Measurements from ENCODE around the gene CASKIN1.

The CASKIN1 gene

GRCh38 chr16:2173916-2174315 lies 22.5 kb downstream of the CASKIN1 start:
- no peak for DNase-seq

- no peak for DNase-seq
Observed at GRCh38 chr16:2173366-2173765, 23.0 kb downstream of the CASKIN1 start.

DNA sequence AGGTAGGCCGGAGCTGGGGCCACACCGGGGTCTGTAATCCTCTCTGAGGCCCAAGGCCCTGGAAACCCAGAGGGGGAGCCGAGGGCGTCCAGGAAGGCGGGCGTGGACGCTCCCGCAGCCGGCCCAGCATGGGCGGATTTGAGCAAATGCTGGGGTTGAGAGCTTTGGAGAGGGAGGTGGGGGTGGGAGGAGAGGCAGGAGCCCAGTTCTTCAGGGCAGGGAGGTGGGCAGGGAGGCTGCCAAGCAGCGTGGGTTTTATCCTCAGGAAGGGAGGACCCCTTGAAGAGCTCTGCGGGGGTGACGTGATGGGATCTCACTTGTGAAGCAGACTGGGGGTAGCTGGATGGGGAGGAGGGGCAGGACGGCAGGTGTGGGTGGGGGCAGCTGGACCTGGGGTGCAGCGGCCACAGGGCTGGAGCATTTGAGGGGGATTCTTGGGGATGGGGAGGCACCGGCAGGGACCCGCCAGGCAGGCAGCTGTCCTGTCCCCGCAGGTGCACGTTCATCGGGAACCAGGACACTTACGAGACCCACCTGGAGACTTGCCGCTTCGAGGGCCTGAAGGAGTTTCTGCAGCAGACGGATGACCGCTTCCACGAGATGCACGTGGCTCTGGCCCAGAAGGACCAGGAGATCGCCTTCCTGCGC lies 23.6 kb downstream of the CASKIN1 start:
- DNase-seq: no peak

- DNase-seq: no peak
Observed at GRCh38 chr16:2171601-2172178, 24.7 kb downstream of the CASKIN1 start.

DNA sequence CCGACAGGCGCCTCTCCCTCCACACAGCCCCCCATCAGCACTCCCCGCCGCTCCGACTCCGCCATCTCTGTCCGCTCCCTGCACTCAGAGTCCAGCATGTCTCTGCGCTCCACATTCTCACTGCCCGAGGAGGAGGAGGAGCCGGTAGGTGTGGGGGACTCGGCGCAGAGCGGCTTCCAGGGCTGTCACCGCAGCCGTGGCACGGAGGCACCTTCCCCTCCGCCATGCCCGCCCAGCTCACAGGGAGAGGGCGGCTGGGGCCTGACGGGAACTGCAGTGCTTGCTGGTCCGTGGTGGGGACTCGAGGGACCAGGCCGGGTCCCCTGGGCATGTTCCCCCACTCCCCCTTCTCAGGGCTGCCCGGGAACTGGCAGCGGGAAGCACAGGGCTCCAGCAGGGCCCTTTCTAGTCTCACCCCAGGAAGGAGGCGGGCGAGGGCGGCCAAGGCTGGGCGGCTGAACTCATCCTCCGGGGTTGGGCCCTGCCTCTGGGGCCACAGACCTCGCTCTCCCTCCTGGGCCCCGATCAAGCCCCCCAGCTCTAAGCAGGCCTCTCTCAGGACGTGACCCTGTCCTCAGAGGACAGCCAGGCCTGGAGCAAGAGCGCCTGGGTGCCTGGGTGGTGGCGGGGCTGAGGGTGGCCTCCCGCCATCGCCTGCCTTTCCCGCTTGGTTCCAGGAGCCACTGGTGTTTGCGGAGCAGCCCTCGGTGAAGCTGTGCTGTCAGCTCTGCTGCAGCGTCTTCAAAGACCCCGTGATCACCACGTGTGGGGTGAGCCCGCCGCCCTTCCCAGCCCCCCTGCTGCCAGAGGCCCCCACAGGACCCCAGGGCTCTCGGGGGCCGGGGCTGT lies 25.6 kb downstream of the CASKIN1 start:
- DNase-seq: no peak

DNA sequence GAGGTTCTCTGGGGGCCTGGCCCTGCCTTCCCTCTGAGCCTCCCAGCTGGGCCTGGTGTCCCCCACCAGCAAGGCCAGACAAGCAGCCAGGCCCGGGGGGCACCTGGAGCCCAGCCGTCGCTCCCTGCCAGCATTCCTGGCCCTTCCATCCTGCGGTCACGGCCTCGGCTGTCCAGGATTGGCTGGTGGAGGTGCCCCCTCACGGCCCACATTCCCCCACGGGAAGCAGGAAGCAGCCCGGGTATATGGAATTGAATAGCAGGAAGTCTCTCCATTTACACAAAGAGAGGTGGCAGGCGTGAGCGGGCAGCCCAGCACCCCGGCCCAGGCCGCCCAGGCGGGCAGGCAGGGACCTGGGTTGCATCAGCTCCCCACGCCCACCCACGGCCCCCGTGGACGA lies 26.3 kb downstream of the CASKIN1 start:
- no peak for DNase-seq

DNA sequence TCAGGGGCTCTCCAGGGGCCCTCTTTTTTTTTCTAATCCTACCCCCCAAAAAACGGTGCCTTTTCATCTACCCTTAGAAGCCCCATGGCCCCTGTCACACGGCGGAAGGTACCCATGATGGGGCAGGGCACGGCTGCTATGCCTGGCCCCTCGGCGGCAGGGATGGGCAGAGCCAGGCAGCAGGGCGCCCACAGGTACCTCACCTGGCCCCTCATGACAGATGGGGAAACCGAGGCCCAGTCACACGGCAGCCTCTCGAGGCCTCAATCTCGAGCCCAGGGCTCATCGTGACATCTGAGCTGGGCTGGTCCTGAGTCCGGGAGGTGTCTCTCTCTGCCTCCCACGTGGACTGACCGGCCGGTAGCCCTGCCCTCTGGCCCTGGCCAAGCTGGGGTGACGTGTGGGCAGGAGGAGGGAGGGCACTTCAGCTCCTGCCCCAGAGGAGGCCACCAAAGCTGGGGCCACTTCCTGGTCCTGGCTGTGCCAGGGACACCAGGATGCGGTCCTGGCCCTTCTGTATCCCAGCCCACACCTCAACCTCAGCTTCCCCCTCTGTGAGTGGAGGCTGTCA lies 29.3 kb downstream of the CASKIN1 start:
- no peak for DNase-seq

- no peak for DNase-seq
Observed at GRCh38 chr16:2166263-2167067, 29.9 kb downstream of the CASKIN1 start.

DNA sequence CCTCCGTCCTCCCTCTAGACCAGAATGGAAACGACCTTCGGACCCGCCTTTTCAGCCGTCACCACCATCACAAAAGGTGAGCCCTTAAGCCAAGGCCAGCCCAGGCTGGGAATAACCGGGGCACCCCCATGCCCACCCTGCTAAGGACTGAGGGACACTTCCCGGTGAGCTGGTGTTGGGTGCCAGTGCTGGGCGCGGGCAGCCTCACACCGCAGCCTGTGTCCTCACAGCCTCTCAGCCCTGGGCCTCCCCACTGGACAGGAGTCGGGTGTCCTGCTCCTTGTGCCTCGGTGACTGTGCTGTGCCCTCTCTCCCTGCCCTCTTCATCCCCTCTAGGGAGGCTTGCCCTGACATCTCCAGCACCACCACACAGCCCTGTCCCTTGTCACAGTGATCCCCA lies 30.5 kb downstream of the CASKIN1 start:
- DNase-seq: no peak

GRCh38 chr16:2163211-2163881 lies 33.1 kb downstream of the CASKIN1 start:
- DNase-seq: no peak

DNA sequence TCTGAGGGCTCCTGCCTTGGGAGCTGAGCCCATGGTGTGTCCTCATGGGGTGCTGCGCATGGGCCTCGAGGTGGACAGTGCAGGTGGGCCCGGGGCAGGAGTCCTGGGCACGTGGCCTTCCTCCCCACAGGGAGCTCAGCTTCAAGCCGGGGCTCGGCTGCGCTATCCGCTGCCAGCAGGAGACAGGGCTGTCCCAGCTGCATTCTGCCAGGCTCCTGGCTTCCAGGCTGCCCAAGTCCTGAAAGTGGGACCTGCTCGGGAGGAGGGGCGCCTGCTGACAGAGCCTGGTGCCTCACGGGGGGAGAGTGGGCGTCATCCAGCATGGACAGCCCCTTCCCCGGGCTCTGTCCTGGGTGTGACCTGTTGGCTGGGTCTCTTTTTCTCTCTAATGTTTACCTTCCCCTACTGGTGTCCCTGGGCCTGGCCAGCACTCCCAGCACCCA lies 33.7 kb downstream of the CASKIN1 start:
- no peak for DNase-seq

DNA sequence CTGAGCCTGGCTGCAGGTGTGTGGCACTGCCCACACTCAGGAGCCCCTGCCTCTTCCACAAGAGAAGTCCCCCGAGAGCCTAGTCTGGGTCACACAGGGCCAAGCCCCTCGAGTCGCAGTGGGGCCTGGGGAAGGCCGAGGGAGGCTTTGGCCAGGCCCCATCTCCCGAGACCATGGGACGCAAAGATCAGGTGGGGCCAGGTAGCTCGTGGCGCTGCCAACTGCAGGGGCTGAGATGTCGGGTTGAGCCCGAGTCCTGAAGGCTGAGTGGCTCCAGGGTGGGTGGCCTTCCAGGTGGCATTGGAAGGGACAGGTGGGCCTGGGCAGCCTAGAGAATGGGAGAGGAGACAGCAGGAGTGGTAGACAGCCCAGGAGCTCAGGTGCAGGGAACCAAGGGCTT lies 34.5 kb downstream of the CASKIN1 start:
- no peak for DNase-seq

DNA sequence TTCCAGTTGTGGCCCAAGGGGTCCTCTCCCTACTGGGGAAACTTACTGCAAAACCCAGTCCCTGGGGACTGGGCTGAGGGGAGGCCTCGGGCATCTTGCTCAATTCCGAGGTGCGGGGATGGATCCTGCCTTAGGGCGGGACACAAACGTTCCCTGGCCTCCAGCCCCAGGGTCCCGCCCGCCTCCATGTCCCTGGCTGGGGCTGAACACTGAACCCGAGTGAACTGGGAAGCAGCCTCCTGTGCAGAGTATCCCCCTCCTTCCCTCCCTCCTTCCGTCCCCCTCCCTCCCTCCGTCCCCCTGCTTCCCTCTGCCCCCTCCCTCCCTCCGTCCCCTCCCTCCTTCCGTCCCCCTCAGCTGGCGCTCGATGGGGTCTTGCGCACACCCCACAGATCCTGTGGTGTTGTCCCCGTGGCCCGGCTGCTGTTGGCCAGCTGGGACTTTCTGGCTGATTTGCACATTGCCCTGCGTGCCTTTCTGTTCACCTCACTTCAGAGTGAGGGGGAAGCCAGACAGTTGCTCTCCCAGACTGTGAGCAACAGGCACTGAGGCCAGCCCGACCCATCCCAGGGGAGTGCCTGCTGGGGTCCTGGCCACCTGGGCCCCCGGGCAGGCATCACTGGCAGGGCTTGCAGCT lies 35.4 kb downstream of the CASKIN1 start:
- DNase-seq: no peak

DNA sequence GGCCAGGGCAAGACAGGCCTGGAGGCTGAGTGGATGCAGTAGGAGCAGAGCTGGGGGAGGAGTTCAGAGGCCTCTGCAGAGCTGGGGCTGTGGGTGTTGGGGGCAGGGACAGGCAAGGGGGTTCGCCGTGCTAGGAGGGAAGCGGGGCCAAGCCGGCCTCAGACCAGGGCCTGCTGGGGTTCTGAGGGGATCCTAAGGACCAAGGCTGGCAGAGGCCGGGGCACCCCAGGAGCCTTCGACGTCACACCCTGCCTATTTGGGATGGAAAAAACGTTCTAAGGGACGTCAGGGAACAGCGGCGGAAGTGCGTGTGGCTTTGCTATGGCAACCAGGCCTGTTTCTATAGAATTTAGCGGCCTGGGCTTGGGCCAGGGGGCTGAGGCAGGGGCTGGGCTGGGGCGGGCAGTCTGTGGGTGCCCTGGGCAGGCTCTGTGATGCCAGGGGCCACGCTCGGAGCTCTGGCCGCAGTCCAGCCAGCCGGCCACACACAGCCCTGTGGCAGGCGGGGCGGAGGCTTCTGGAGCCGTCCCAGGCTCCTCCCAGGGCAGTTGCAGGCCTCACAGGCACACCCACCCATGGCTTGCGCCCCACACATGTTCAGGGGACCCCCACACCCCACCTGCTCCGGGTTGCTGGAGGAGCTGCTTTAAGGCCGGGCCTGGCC lies 37.1 kb downstream of the CASKIN1 start:
- no peak for DNase-seq

GRCh38 chr16:2158262-2158638 lies 38.2 kb downstream of the CASKIN1 start:
- DNase-seq: no peak

- DNase-seq: no peak
Observed at GRCh38 chr16:2157480-2158261, 38.7 kb downstream of the CASKIN1 start.

DNA sequence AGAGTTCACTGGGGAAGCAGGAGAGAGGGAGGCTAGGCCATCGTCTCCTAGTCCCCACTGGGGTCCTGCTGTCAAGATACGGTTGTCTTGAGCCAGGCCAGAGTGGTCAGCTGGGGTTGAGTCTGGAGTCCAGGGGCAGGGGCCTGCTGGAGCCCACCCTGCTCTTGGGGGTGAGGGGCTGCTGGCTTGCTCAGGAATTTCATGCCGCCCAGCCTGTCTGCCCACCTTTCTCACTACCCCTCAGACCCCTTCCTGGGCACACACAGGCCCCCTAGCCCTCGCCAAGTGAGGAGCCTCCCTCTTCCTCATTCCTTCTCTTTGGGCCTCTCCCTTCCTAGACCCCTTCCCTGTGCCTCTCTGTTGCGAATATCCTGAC lies 39.6 kb downstream of the CASKIN1 start:
- DNase-seq: no peak

DNA sequence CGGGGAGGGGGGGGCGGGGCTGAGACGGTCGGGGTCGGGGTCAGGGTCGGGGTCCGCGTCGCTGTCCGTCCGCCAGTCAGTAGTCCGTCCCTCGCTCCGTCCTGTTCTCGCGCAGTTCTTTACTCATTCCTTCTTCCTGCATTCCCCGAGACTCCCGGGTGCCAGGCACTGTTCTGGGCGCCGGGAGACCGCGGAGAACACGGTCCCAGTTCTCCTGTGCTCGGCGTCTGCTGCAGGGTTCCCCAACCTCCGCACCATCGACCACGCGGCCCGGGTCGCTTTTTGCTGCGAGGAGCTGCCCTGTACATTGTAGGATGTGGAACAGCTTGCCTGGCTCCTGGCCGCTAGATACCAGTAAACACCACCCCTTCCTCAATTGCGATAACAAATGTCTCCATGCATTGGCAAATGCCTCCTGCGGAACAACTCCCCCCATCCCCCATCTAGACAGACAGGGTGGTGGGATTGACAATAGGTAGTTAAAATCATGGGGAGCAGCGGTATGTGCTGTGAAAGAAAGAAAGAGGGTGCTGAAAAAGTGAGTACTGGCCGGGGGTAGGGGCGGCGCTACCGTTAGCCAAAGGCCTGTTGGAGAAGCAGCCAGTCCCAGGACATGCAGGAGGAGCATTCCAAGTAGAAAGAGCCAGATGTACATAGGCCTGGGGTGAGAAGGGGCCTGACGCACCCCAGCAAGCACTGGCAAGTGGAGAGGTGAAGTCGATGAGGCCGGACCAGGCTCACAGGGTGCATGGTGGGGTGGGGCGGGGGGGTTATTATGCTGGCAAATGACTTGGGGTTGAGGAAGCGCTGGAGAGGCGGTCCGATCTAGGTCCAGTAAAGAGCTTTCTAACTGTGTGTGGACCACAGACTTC lies 40.2 kb downstream of the CASKIN1 start:
- DNase-seq: no peak
